HCT116 (cell line): ENCODE measurements around the gene TESPA1. TPM values are rescaled to one million over a fixed set of nuclear protein-coding genes. Genes with fewer than 3 reads are reported as not detected.

Experiments
- ATAC-seq: fragments of 200-7000 bp; cut with Tn5 transposase; 2 replicates; pipeline ENCODE4 v1.9.1; 2020; ENCODE audit warnings: mild to moderate bottlenecking, moderate library complexity
- BruUV-seq: library from RNA; stranded (reverse); fragments of 400-500 nt; replicated peaks from 2 replicates; lab custom pipeline; 2021; lab: Mats Ljungman, UMichigan
- CTCF ChIA-PET: fragments of 300-600 bp; sonication (Branson Sonifier 250); formaldehyde crosslinking; loops from one replicate; lab custom pipeline; 2021; ENCODE audit warnings: antibody characterized with exemption; lab: Charles Lee
- POLR2A ChIA-PET: fragments of 300-600, 350-600 bp; sonication (Branson Sonifier 250); formaldehyde crosslinking; loops from one replicate; lab custom pipeline; 2021; ENCODE audit warnings: antibody characterized with exemption; lab: Charles Lee
- RAD21 ChIA-PET, 2 experiments: fragments of 300-600 bp; sonication (Branson Sonifier 250); formaldehyde crosslinking; loops; one replicate each; lab custom pipeline; 2023; ENCODE audit warnings: low total read pairs in 2 of 2; ENCODE audit not compliant: uncharacterized antibody in 2 of 2, unreplicated experiment in 2 of 2, low non-redundant PET in 1 of 2; lab: Charles Lee
- DNase-seq: peaks from one replicate; pipeline ENCODE4 v3.0.0-alpha.2; 2010; ENCODE audit warnings: low read depth, low spot score
- H2AFZ ChIP-seq: fragments of 200-600 bp; shearing (Covaris generic), sonication (generic); 2 replicates; pipeline ENCODE4 v1.6.1; 2017; ENCODE audit warnings: low read depth, mixed run types, mixed read lengths, antibody characterized with exemption, low read length; ENCODE audit not compliant: poor library complexity, severe bottlenecking
- H3K27ac ChIP-seq: 2 replicates; pipeline ENCODE4 v1.5.1; 2012; ENCODE audit warnings: low read depth, low read length
- H3K27me3 ChIP-seq: fragments of 200-600 bp; sonication (generic); 2 replicates; pipeline ENCODE4 v1.6.1; 2016; ENCODE audit warnings: mixed run types, low read length, mixed read lengths; ENCODE audit not compliant: insufficient read depth
- H3K36me3 ChIP-seq, 2 experiments: fragments of 200-500 bp in 1 of 2; fragments of 200-600 bp in 1 of 2; sonication (Bioruptor generic) in 1 of 2; sonication (generic) in 1 of 2; 2 replicates each; pipeline versions ENCODE4 v1.5.1 to v1.6.1; 2014 to 2016; ENCODE audit warnings: low read length in 2 of 2, inconsistent platforms in 1 of 2, mixed read lengths in 1 of 2, mixed run types in 1 of 2; ENCODE audit not compliant: insufficient read depth in 2 of 2, control insufficient read depth in 1 of 2
- H3K4me1 ChIP-seq, 2 experiments: fragments of 200-600 bp in 1 of 2; sonication (generic) in 1 of 2; 2 replicates each; pipeline versions ENCODE4 v1.5.1 to v1.6.1; 2012 to 2017; ENCODE audit warnings: low read length in 2 of 2, inconsistent platforms in 1 of 2, mild to moderate bottlenecking in 1 of 2, mixed read lengths in 1 of 2, mixed run types in 1 of 2, moderate library complexity in 1 of 2; ENCODE audit not compliant: insufficient read depth in 2 of 2, control insufficient read depth in 1 of 2
- H3K4me2 ChIP-seq: fragments of 200-600 bp; sonication (generic); 2 replicates; pipeline ENCODE4 v1.6.1; 2017; ENCODE audit warnings: mixed run types, low read length, mixed read lengths
- H3K4me3 ChIP-seq, 2 experiments: fragments of 200-600 bp in 1 of 2; sonication (generic) in 1 of 2; replicated peaks in 1 of 2; 2 replicates each; pipeline ENCODE4 v1.5.1; 2011 to 2016; ENCODE audit warnings: low read length in 2 of 2, control low read depth in 1 of 2, low read depth in 1 of 2, mild to moderate bottlenecking in 1 of 2, mixed read lengths in 1 of 2, mixed run types in 1 of 2
- H3K79me2 ChIP-seq: fragments of 200-600 bp; sonication (generic); 2 replicates; pipeline ENCODE4 v1.6.1; 2017; ENCODE audit warnings: mild to moderate bottlenecking, mixed run types, low read length, moderate library complexity, mixed read lengths; ENCODE audit not compliant: insufficient read depth
- H3K9ac ChIP-seq: fragments of 200-600 bp; sonication (generic); 2 replicates; pipeline ENCODE4 v1.6.1; 2016; ENCODE audit warnings: low read length, mixed read lengths
- H3K9me2 ChIP-seq: fragments of 200-600 bp; sonication (generic), shearing (Covaris generic); 2 replicates; pipeline ENCODE4 v1.6.1; 2017; ENCODE audit warnings: mixed run types, mild to moderate bottlenecking, moderate library complexity; ENCODE audit not compliant: insufficient read depth
- H3K9me3 ChIP-seq, 2 experiments: fragments of 200-500 bp in 1 of 2; fragments of 200-600 bp in 1 of 2; sonication (Bioruptor generic) in 1 of 2; sonication (generic) in 1 of 2; 2 replicates each; pipeline ENCODE4 v1.6.1; 2014 to 2017; ENCODE audit warnings: low read length in 2 of 2, mixed read lengths in 2 of 2, inconsistent platforms in 1 of 2, low read depth in 1 of 2, mild to moderate bottlenecking in 1 of 2, mixed run types in 1 of 2, moderate library complexity in 1 of 2; ENCODE audit not compliant: control insufficient read depth in 1 of 2, insufficient read depth in 1 of 2
- H4K20me1 ChIP-seq: fragments of 200-600 bp; sonication (generic), shearing (Covaris generic); 2 replicates; pipeline ENCODE4 v1.6.1; 2017; ENCODE audit warnings: mixed run types, mild to moderate bottlenecking, moderate library complexity; ENCODE audit not compliant: insufficient read depth
- CBX3 ChIP-seq: IDR thresholded peaks from 2 replicates; pipeline ENCODE4 v1.6.1; 2012; ENCODE audit warnings: low read depth
- CTCF ChIP-seq, 3 experiments: fragments of 200-600 bp in 1 of 3; sonication (generic) in 1 of 3; IDR thresholded peaks in 2 of 3; conservative IDR thresholded peaks in 1 of 3; 2 replicates each; pipeline ENCODE4 v1.5.1; 2012 to 2017; ENCODE audit warnings: low read depth in 2 of 3, low read length in 2 of 3, antibody characterized with exemption in 1 of 3, borderline replicate concordance in 1 of 3, control low read depth in 1 of 3, mild to moderate bottlenecking in 1 of 3, mixed read lengths in 1 of 3, mixed run types in 1 of 3, moderate library complexity in 1 of 3; ENCODE audit not compliant: insufficient read depth in 1 of 3
- ELF1 ChIP-seq: IDR thresholded peaks from 2 replicates; pipeline ENCODE4 v1.6.1; 2012; ENCODE audit warnings: low read depth, borderline replicate concordance
- EZH2 ChIP-seq: fragments of 200-600 bp; sonication (generic); IDR thresholded peaks from 2 replicates; pipeline ENCODE4 v1.6.1; 2017; ENCODE audit warnings: antibody characterized with exemption, mixed run types
- EZH2phosphoT487 ChIP-seq: fragments of 200-600 bp; IDR thresholded peaks from 2 replicates; pipeline ENCODE4 v1.6.1; 2018; ENCODE audit warnings: antibody characterized with exemption, borderline replicate concordance
- FOSL1 ChIP-seq: IDR thresholded peaks from 2 replicates; pipeline ENCODE4 v1.6.1; 2012; ENCODE audit warnings: low read depth
- JUND ChIP-seq: IDR thresholded peaks from 2 replicates; pipeline ENCODE4 v1.6.1; 2012
- POLR2A ChIP-seq: IDR thresholded peaks from 2 replicates; pipeline ENCODE4 v1.7.0; 2011; ENCODE audit warnings: borderline replicate concordance; ENCODE audit not compliant: insufficient read depth, insufficient read length; ENCODE audit errors: extremely low read depth
- POLR2AphosphoS5 ChIP-seq: IDR thresholded peaks from 2 replicates; pipeline ENCODE4 v1.6.1; 2011; ENCODE audit warnings: mild to moderate bottlenecking, low read depth, low read length, moderate library complexity
- REST ChIP-seq: IDR thresholded peaks from 2 replicates; pipeline ENCODE4 v1.6.1; 2012; ENCODE audit warnings: low read depth
- TCF7L2 ChIP-seq: IDR thresholded peaks from 2 replicates; pipeline ENCODE4 v1.7.0; 2011; ENCODE audit warnings: borderline replicate concordance, inconsistent platforms; ENCODE audit not compliant: insufficient read depth, insufficient read length; ENCODE audit errors: extremely low read depth
- YY1 ChIP-seq: IDR thresholded peaks from 2 replicates; pipeline ENCODE4 v1.6.1; 2011; ENCODE audit warnings: low read length, low read depth, moderate library complexity, mild to moderate bottlenecking; ENCODE audit not compliant: insufficient replicate concordance; ENCODE audit errors: extremely low read depth
- ZFX ChIP-seq: fragments of 450-650 bp; IDR thresholded peaks from 2 replicates; pipeline ENCODE4 v1.6.1; 2017
- intact Hi-C: fragments of 100-400 bp; cut with micrococcal nuclease; formaldehyde crosslinking; loops from 2 replicates; pipeline ENCODE4 v1.10.0; 2022
- total RNA-seq: library from RNA; stranded (reverse); gene quantifications from one replicate; pipeline ENCODE4 v1.2.1, GENCODE V29; 2021; ENCODE audit not compliant: unreplicated experiment

TESPA1 gene
- total RNA-seq, 1 experiment from 2014 or later: 0.27 TPM

- no peaks in the 10 kb centered on the region for H3K9me2 ChIP-seq
- no peak overlapping the region for H2AFZ ChIP-seq
- no peaks in the 10 kb centered on the region for H4K20me1 ChIP-seq
- DNase-seq (no peak), ATAC-seq (no peak)
- RAD21 ChIA-PET: no interaction called here
- POLR2A ChIA-PET: no interaction called here
- peaks cover 80% of the 10 kb centered on the region for H3K27me3 ChIP-seq
- H3K4me1 ChIP-seq: no peaks in the 10 kb centered on the region
- H3K27ac ChIP-seq: no peak overlapping the region
- TF ChIP-seq ELF1 (no peak), POLR2AphosphoS5 (no peak)
- H3K4me2 ChIP-seq: no peak overlapping the region
- no peaks in the 10 kb centered on the region for H3K79me2 ChIP-seq
- CTCF ChIA-PET: interaction anchor here (2.0 to 3.8 kb wide), 2 partner anchors 101 to 211 kb away, joined by 5 to 19 read pairs; no protein-coding TSS in a partner anchor
- H3K9me3 ChIP-seq: no peaks in the 10 kb centered on the region
- no peak overlapping the region for H3K4me3 ChIP-seq
- no TSS peak for BruUV-seq
- H3K9ac ChIP-seq: no peak overlapping the region
- no peaks in the 10 kb centered on the region for H3K36me3 ChIP-seq
- intact Hi-C loops: no loop called here
Measured at GRCh38 chr12:54970741-54971140, 13.8 kb downstream of the TESPA1 start.

GRCh38 chr12:54968181-54968730 is 16.3 kb downstream of the TESPA1 start:
- POLR2A ChIA-PET: no interaction called here
- no peak for ATAC-seq

More at GRCh38 chr12:54968181-54968730, 16.3 kb downstream of the TESPA1 start:
- Histone ChIP-seq H3K27ac (no peak overlapping the region), H3K9me3 (no peaks in the 10 kb centered on the region), H2AFZ (no peak overlapping the region), H3K36me3 (no peaks in the 10 kb centered on the region), H3K4me3 (no peak overlapping the region), H3K4me2 (no peak overlapping the region), H3K9me2 (no peaks in the 10 kb centered on the region), H4K20me1 (no peaks in the 10 kb centered on the region), H3K9ac (no peak overlapping the region), H3K4me1 (no peaks in the 10 kb centered on the region), H3K79me2 (no peaks in the 10 kb centered on the region), H3K27me3 (peaks cover 82% of the 10 kb centered on the region)
- CTCF ChIA-PET: interaction anchor here (1.0 to 3.8 kb wide), 2 partner anchors 10 to 209 kb away, joined by 3 to 19 read pairs; no protein-coding TSS in a partner anchor
- DNase-seq: no peak
- TF ChIP-seq ELF1: no peak
- TF ChIP-seq EZH2phosphoT487: no peak
- no peak for TF ChIP-seq ZFX
- TF ChIP-seq YY1: no peak
- no peak for TF ChIP-seq REST
- no peak for TF ChIP-seq JUND
- no peak for TF ChIP-seq POLR2AphosphoS5
- TF ChIP-seq POLR2A: no peak
- no peak for TF ChIP-seq CTCF (IDR thresholded peaks at IDR 0.05 in 2 of 3, conservative IDR thresholded peaks at IDR 0.05 in 1 of 3; ENCODE audit: borderline replicate concordance in 1 of 3, insufficient read depth in 1 of 3, low read depth in 2 of 3, low read length in 2 of 3)
- TF ChIP-seq TCF7L2: no peak
- no peak for TF ChIP-seq FOSL1
- TF ChIP-seq CBX3: no peak
- no peak for TF ChIP-seq EZH2
- no TSS peak for BruUV-seq
- RAD21 ChIA-PET: no interaction called here
- intact Hi-C loops: no loop called here
